Mucosa of descending colon (tissue), 3 donors: ENCODE results near the gene RAB1A. TPM values are rescaled to one million over a fixed set of nuclear protein-coding genes. Genes with fewer than 3 reads are reported as not detected.

ENCODE experiments used
- ATAC-seq: fragments of 200-7000 bp; cut with Tn5 transposase; one replicate; pipeline ENCODE4 v1.9.1; 2020; ENCODE audit warnings: mild to moderate bottlenecking, moderate library complexity
- DNase-seq, 3 donors: peaks; one replicate each; pipeline ENCODE4 v3.0.0-alpha.2; 2020
- H3K36me3 ChIP-seq: fragments of 200-600 bp; one replicate; pipeline ENCODE4 v1.8.0; 2021; ENCODE audit warnings: low read depth, mild to moderate bottlenecking
- H3K4me1 ChIP-seq: fragments of 200-600 bp; one replicate; pipeline ENCODE4 v1.8.0; 2021; ENCODE audit warnings: low read depth, mild to moderate bottlenecking
- H3K4me3 ChIP-seq: fragments of 200-600 bp; one replicate; pipeline ENCODE4 v1.8.0; 2021; ENCODE audit warnings: mild to moderate bottlenecking
- H3K9me3 ChIP-seq: fragments of 200-600 bp; one replicate; pipeline ENCODE4 v1.8.0; 2021; ENCODE audit warnings: mild to moderate bottlenecking
- intact Hi-C, 2 donors: fragments of 100-400 bp; cut with DNase I in 1 of 2; cut with micrococcal nuclease in 1 of 2; formaldehyde crosslinking; loops; one replicate each; pipeline versions ENCODE4 v1.11.0 to v1.11.1; 2022; cut with DNase I, micrococcal nuclease
- total RNA-seq, 3 donors: library from RNA; stranded (reverse); fragmentation: NEBNext Ultra II Directional in 2 of 3; extraction: Animal tissue kit (Norgen Biotek cat#: 25700) in 2 of 3; gene quantifications; one replicate each; pipeline versions ENCODE4 v1.2.1 to v1.2.4, GENCODE V29; 2021 to 2023
- TF ChIP-seq, protein P1 (sequence below): fragments of 200-600 bp; IDR thresholded peaks from one replicate; pipeline ENCODE4 v1.8.0; 2022; ENCODE audit warnings: antibody characterized with exemption, mild to moderate bottlenecking
- donor health status: DM: no; HTN: no; CAD: no; lungs with moderate emphysema.
- donor health status: DM: no; HTN: no; CAD: no.
- donor health status: DM: no; HTN: yes; CAD: no.

RAB1A gene
- total RNA-seq, 3 donors from 2014 or later, result 144 to 165 (median 151) TPM

DNA sequence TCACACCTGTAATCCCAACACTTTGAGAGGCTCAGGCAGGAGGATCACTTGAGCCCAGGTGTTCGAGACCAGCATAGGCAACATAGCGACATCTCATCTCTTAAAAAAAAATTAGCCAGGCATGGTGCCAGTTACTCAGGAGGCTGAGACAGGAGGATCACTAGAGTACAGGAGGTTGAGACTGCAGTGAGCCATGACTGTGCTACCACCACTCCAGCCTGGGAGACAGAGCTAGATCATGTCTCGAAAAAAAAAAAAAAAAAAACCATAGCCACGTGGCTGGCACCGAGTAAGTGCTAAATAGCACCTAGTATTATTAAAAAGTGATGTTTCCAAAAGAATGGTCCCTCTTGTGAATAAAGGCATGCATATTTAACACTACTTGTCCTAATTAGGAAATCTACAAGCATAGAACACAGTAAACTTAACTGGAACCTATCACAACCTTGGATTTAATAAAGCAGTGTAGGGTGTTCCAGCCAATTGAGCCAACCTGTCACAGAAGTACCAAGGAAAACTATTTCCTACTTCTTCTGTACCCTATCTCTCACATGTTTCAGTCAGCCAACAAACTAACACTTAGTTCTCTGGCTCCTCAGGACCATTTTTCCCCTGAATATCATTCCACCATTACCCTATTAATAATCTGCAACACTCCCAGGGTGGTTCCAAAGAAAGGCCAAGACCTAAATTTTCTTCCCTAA lies 8.8 kb downstream of the RAB1A start:
- DNase-seq, result no peak
- no peak for ATAC-seq
- Histone ChIP-seq H3K36me3 (no peaks in the 10 kb centered on the region), H3K9me3 (no peaks in the 10 kb centered on the region), H3K4me1 (peaks cover 62% of the 10 kb centered on the region), H3K4me3 (no peak overlapping the region)
- TF ChIP-seq, protein P1, sequence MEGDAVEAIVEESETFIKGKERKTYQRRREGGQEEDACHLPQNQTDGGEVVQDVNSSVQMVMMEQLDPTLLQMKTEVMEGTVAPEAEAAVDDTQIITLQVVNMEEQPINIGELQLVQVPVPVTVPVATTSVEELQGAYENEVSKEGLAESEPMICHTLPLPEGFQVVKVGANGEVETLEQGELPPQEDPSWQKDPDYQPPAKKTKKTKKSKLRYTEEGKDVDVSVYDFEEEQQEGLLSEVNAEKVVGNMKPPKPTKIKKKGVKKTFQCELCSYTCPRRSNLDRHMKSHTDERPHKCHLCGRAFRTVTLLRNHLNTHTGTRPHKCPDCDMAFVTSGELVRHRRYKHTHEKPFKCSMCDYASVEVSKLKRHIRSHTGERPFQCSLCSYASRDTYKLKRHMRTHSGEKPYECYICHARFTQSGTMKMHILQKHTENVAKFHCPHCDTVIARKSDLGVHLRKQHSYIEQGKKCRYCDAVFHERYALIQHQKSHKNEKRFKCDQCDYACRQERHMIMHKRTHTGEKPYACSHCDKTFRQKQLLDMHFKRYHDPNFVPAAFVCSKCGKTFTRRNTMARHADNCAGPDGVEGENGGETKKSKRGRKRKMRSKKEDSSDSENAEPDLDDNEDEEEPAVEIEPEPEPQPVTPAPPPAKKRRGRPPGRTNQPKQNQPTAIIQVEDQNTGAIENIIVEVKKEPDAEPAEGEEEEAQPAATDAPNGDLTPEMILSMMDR, result no peak
- intact Hi-C loops, result no loop called here

DNA sequence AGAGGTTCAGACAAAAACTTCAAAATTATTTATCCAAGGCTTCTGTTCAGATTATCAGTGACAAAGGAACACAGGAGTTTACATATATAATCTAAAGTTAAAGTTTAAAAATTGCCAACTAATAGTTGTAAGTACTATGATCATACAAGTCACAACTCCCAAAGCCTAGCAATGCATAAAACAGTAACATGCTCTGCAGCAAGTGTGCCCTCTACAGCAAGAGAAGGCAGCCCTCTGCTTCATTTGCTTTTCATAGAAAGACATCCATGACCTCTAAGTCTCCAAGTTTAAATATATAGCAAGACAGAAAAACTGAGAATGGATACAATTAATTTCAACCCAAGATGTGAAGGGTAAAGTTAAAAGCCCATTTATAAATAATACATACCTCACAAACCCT lies 13.3 kb downstream of the RAB1A start:
- H3K4me3 ChIP-seq, result no peak overlapping the region
- peaks cover 61% of the 10 kb centered on the region for H3K4me1 ChIP-seq
- H3K9me3 ChIP-seq, result no peaks in the 10 kb centered on the region
- intact Hi-C loops, result no loop called here
- DNase-seq (no peak), ATAC-seq (no peak)
- TF ChIP-seq, protein P1, result no peak
- no peaks in the 10 kb centered on the region for H3K36me3 ChIP-seq

DNA sequence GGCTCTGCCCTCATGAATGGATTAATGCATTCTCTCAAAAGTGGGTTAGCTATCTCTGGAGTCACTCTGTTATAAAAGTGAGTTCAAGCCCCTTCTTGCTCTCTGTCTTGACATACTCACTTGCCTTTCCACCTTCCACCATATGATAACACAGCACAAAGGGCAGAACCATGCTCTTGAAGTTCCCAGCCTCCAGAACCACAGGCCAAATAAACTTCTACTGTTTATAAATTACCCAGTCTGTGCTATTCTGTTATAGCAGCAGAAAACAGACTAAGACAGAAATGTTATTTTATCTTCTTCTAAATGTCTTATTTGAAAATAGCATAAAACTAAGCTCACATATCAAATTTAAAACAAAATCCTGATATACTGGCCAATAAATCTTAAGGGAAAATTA lies 15.0 kb downstream of the RAB1A start:
- TF ChIP-seq, protein P1, result no peak
- Histone ChIP-seq H3K36me3 (no peaks in the 10 kb centered on the region), H3K9me3 (no peaks in the 10 kb centered on the region), H3K4me3 (no peak overlapping the region), H3K4me1 (peaks cover 57% of the 10 kb centered on the region)
- intact Hi-C loops, result no loop called here
- ATAC-seq, result no peak
- DNase-seq, result no peak

DNA sequence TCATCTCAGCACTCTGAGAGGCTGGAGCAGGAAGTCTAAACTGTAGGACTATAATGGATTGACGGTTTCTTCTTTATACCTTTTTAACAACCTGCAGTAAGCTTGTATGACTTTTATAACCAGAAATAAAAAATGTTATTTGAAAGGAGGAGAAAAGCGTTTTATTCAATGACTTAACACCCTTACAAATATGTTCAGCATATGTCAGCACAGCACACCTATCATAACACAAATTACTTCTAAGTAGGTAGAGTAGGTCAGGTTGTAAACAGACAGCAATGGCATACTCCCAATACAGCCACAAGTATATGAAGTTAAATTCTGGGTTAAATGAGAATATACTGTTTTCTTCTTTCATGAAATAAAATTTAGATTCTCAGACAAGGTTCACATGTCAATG lies 16.1 kb downstream of the RAB1A start:
- peaks cover 57% of the 10 kb centered on the region for H3K4me1 ChIP-seq
- TF ChIP-seq, protein P1, result no peak
- no peaks in the 10 kb centered on the region for H3K9me3 ChIP-seq
- no peak overlapping the region for H3K4me3 ChIP-seq
- no peaks in the 10 kb centered on the region for H3K36me3 ChIP-seq
- DNase-seq (no peak), ATAC-seq (peak; percentile 86)
- intact Hi-C loops, result no loop called here

DNA sequence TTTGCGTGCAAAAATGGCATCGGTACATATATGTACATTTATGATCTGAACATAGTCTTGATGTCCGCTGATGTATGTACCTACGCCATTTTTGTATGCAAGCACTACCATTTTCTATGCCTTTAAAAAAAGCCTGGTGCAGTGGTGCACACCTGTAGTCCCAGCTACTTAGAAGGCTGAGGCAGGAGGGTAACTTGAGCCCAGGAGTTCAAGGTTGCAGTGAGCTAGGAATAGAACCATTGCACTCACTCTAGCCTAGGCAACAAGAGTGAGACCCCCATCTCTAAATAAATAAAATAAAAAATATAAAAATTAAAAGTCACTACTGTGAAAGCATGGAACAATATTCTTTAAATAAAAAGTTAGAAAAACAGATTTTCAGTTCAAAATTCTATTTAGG lies 16.7 kb downstream of the RAB1A start:
- TF ChIP-seq, protein P1, result no peak
- no peak for ATAC-seq
- peaks cover 53% of the 10 kb centered on the region for H3K4me1 ChIP-seq

DNA sequence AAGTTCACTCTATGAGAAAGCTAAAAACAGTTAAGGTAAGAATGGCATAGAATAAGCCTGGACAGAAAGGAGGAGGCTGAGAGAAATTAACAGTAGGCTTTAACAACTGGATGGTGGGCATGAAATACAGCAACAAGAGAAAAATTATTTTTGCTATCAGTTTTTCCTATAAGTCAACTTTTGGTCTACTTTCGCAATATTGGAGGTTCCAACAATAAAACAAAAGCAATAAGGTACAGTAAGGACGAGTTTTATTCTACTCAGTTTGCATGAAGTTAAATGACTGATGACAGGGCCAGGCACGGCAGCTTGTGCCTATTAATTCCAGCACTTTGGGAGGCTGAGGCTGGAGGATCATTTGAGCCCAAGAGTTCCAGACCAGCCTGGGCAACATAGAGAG lies 17.3 kb downstream of the RAB1A start:
- Histone ChIP-seq H3K4me1 (peaks cover 48% of the 10 kb centered on the region), H3K9me3 (no peaks in the 10 kb centered on the region), H3K4me3 (no peak overlapping the region), H3K36me3 (no peaks in the 10 kb centered on the region)
- TF ChIP-seq, protein P1, result no peak
- ATAC-seq (peak; percentile 38), DNase-seq (no peak)
- intact Hi-C loops, result no loop called here

More for the DNA sequence above, 16.7 kb downstream of the RAB1A start:
- DNase-seq, result no peak
- Histone ChIP-seq H3K9me3 (no peaks in the 10 kb centered on the region), H3K36me3 (no peaks in the 10 kb centered on the region), H3K4me3 (no peak overlapping the region)
- intact Hi-C loops, result no loop called here
